ENCODE data around the gene BICD1. TPM values are rescaled to one million over a fixed set of nuclear protein-coding genes. Genes with fewer than 3 reads are reported as not detected.
"Not testable (repeated sequence)": the region's sequence is repeated elsewhere in the genome, so short reads cannot be mapped to it uniquely, and the experiment has no call there.

BICD1 gene
- total RNA-seq, 2 experiments from 2014 or later = 14.4 to 16.4 TPM

DNA sequence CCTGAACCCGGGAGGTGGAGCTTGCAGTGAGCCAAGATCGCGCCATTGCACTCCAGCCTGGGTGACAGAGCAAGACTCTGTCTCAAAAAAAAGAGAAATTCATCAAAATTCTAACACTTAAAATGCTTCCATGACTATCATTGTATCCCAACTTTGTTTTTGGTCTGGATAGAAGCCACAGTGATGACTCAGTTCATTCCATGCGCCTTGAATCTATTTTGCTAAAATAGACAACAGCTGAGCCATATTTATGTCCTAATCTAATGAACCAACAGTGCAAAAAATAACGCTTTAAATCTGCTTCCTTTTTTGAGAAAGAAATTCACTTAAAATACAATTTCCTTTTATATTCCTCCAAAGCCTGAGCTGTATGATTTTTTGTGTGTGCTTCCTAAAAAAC lies 23.2 kb upstream of the BICD1 start:
- H3K27ac Mint-ChIP-seq = no peak overlapping the region
- no peaks in the 10 kb centered on the region for H3K4me1 Mint-ChIP-seq (ENCODE audit: low read depth)
- CTCF ChIA-PET = no interaction called here
- no peaks in the 10 kb centered on the region for H3K27me3 Mint-ChIP-seq (ENCODE audit: low read depth)
- H3K9me3 Mint-ChIP-seq = no peaks in the 10 kb centered on the region
- DNase-seq = no peak
- H3K4me3 Mint-ChIP-seq = no peak overlapping the region
- H3K36me3 Mint-ChIP-seq (ENCODE audit: low read depth) = no peaks in the 10 kb centered on the region
- intact Hi-C loops (cut with micrococcal nuclease) = no loop called here

DNA sequence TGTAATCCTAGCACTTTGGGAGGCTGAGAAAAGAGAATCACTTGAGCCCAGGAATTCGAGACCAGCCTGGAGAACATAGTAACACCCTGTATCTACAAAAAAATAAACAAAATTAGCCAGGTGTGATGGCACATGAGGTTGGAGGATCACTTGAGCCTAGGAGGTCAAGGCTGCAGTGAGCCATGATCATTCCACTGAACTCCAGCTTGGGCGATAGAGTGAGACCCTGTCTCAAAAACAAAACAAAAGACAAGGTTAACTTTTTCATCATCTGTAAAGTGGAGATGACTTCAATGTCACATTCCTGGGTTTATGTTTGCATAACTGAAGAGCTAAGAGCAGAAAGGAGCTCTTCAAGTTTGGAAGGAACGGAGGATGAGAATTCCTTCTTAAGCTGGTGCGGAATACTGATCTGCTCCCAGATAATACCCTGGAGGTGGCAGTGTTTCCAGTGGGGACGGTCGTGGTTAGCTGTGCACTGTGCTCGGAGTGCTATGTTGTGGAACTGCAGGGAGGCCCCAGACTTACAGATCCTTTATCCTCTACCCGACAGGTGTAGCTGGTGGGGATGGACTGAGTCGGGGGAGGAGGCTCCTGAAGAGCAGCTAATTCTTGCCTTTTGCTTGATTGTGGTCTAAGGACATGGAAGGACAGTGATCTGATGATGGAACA lies 22.5 kb upstream of the BICD1 start:
- H3K36me3 Mint-ChIP-seq (ENCODE audit: low read depth) = no peaks in the 10 kb centered on the region
- H3K4me1 Mint-ChIP-seq (ENCODE audit: low read depth) = no peaks in the 10 kb centered on the region
- no peaks in the 10 kb centered on the region for H3K9me3 Mint-ChIP-seq
- DNase-seq = no peak
- H3K4me3 Mint-ChIP-seq = no peak overlapping the region
- H3K27ac Mint-ChIP-seq = no peak overlapping the region
- no peaks in the 10 kb centered on the region for H3K27me3 Mint-ChIP-seq (ENCODE audit: low read depth)
- CTCF ChIA-PET = no interaction called here
- intact Hi-C loops (cut with micrococcal nuclease) = no loop called here

DNA sequence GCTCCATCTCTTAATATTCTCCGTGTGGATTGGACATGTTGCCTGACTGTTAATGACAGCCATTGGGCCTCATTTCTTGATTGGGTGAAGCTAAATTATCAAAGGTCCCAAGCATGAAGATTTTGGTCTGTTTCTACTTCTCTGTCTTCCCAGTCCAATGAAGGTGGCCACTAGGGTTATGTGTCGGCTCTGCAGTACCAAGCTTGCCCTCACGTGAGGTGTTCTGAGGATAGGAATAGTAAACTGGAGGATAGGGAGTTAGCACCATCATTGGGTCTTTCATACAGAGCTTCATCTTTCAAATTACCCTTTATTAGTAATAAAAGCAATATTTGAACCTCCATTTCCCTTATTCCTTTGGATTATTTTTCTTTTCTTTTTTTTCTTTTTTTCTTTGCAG lies 21.9 kb upstream of the BICD1 start:
- Mint-ChIP-seq H3K36me3 (ENCODE audit: low read depth) (no peaks in the 10 kb centered on the region), H3K4me3 (no peak overlapping the region), H3K27me3 (ENCODE audit: low read depth) (no peaks in the 10 kb centered on the region), H3K9me3 (no peaks in the 10 kb centered on the region), H3K4me1 (ENCODE audit: low read depth) (no peaks in the 10 kb centered on the region), H3K27ac (no peak overlapping the region)
- intact Hi-C loops (cut with micrococcal nuclease) = no loop called here
- no peak for DNase-seq
- CTCF ChIA-PET = interaction anchor here (0.6 to 0.7 kb wide), 3 partner anchors 223 to 1317 kb away, joined by 3 to 4 read pairs (median 4); no protein-coding TSS in a partner anchor

DNA sequence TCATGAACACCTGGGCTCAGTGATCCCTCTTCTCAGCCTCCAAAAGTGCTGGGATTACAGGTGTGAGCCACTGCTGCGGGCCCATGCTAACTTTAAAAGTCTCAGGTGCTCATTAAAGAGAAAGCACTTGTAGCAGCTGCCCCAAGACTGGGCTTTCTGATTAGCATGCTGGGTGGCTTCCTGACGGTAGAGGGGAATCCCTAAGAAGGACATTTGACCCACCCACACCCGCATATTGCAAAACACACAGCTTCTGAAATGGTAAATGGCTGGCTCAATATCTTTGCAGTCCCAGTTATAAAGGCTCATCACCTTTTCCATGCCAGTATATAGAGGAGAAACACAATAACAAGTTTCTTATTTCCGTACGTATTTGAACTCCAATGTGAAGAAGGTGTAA lies 19.3 kb upstream of the BICD1 start:
- no peaks in the 10 kb centered on the region for H3K9me3 Mint-ChIP-seq

DNA sequence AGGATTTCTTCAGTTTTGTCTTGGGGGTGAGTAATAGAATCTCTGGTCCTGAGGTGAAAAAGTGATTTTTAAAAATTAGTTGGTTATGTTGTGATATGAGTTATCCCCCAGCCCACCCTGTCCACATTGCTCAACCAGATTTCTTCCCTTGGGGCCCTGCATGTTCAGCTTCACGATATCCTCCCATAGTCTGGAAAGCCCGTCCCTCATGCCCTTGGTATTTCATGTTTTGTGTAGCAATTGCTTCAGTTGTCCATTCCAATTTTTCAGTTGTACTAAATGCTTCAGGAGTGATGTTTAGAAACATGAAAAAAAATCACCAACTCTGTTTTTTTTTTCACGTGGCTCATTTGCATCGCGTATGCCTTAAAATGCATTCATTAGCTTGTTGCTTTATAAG lies 17.5 kb upstream of the BICD1 start:
- no peak for DNase-seq
- Mint-ChIP-seq H3K4me1 (ENCODE audit: low read depth) (no peaks in the 10 kb centered on the region), H3K4me3 (no peak overlapping the region), H3K9me3 (no peaks in the 10 kb centered on the region), H3K27ac (no peak overlapping the region), H3K36me3 (ENCODE audit: low read depth) (no peaks in the 10 kb centered on the region), H3K27me3 (ENCODE audit: low read depth) (no peaks in the 10 kb centered on the region)
- intact Hi-C loops (cut with micrococcal nuclease) = no loop called here
- CTCF ChIA-PET = interaction anchor here (0.6 kb wide), 1 partner anchor 163 kb away, joined by 4 read pairs; no protein-coding TSS in a partner anchor

More for the DNA sequence above, 19.3 kb upstream of the BICD1 start:
- Mint-ChIP-seq H3K4me1 (ENCODE audit: low read depth) (no peaks in the 10 kb centered on the region), H3K27ac (no peak overlapping the region), H3K36me3 (ENCODE audit: low read depth) (no peaks in the 10 kb centered on the region), H3K27me3 (ENCODE audit: low read depth) (no peaks in the 10 kb centered on the region), H3K4me3 (no peak overlapping the region)
- intact Hi-C loops (cut with micrococcal nuclease) = no loop called here
- CTCF ChIA-PET = no interaction called here
- DNase-seq = no peak

DNA sequence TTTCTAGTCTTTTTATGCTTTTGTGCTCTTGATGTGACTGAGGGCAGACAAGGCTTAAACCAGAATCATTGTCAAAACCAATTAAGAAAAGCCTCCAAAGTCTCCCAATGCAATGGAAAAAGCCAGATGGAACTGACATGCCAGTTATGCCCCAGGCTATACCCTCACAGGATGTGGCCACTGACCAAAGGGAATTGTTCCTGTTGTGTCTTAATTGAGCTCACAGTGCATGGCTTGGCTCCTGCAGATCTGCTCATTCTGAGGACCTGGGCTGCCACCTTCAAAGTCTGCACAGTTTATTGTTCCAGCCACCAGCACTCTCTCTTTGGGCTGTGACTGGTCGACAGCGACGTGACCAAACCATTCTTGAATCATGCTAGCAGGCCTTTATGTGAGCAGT lies 17.1 kb upstream of the BICD1 start:
- DNase-seq = no peak
- Mint-ChIP-seq H3K36me3 (ENCODE audit: low read depth) (no peaks in the 10 kb centered on the region), H3K4me3 (no peak overlapping the region), H3K9me3 (no peaks in the 10 kb centered on the region), H3K27me3 (ENCODE audit: low read depth) (no peaks in the 10 kb centered on the region), H3K27ac (no peak overlapping the region), H3K4me1 (ENCODE audit: low read depth) (no peaks in the 10 kb centered on the region)
- CTCF ChIA-PET = no interaction called here
- intact Hi-C loops (cut with micrococcal nuclease) = no loop called here

DNA sequence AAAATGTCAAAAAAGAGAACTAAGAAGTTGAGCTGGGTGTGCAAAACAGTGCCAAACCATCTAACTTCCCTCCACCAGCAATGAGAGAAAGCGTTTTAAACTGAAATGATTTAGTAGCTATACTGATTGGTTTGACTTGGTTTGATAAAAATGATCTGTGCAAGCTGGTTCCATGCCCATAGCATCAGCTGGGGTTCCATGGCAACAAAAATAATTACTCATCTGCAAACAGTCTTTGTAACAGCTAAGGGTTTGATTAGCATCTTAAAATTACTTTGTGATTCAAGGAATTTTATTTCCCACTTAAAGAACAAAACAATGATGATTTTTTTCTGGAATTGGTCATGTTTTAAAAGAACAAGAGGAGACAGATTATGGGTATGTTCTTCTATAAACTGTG lies 15.0 kb upstream of the BICD1 start:
- Mint-ChIP-seq H3K27me3 (ENCODE audit: low read depth) (no peaks in the 10 kb centered on the region), H3K4me3 (no peak overlapping the region), H3K27ac (no peak overlapping the region), H3K4me1 (ENCODE audit: low read depth) (no peaks in the 10 kb centered on the region), H3K9me3 (no peaks in the 10 kb centered on the region), H3K36me3 (ENCODE audit: low read depth) (no peaks in the 10 kb centered on the region)
- intact Hi-C loops (cut with micrococcal nuclease) = no loop called here
- CTCF ChIA-PET = no interaction called here
- DNase-seq = no peak

DNA sequence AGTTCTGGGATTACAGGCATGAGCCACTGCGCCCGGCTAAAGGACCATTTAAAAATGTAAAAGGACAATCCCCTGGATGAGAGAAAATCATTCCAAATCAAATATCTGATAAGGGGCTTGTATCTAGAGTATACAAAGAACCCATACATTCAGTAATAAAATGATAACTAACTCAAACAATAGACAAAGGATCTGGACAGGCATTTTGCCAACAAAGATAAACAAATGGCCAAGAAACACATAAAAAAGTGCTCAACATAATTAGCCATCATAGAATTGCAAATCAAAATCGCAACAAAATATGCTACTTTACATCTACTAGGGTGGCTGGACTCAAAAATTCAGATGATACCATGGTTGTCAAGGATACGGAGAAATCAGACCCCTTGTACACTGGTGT lies 8.5 kb upstream of the BICD1 start:
- H3K27ac Mint-ChIP-seq = no peak overlapping the region
- H3K4me1 Mint-ChIP-seq (ENCODE audit: low read depth) = no peaks in the 10 kb centered on the region
- intact Hi-C loops (cut with micrococcal nuclease) = no loop called here
- no peaks in the 10 kb centered on the region for H3K36me3 Mint-ChIP-seq (ENCODE audit: low read depth)
- CTCF ChIA-PET = no interaction called here
- no peak for DNase-seq
- no peaks in the 10 kb centered on the region for H3K27me3 Mint-ChIP-seq (ENCODE audit: low read depth)
- no peak overlapping the region for H3K4me3 Mint-ChIP-seq
- H3K9me3 Mint-ChIP-seq = no peaks in the 10 kb centered on the region

DNA sequence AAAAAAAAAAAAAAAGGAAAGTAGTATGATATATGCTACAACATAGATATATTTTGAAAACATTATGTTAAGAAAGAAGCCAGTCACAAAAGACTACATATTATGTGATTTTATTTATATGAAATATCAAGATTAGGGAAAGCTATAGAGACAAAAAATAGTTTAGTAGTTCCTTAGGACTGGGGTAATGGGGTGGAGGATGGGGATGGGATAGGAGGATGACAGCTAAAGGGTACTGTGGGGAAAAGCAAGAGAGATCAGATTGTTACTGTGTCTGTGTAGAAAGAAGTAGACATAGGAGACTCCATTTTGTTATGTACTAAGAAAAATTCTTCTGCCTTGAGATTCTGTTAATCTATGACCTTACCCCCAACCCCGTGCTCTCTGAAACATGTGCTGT lies 7.4 kb upstream of the BICD1 start:
- H3K4me1 Mint-ChIP-seq (ENCODE audit: low read depth); DNase-seq; intact Hi-C loops (cut with micrococcal nuclease); CTCF ChIA-PET; H3K36me3 Mint-ChIP-seq (ENCODE audit: low read depth); H3K4me3 Mint-ChIP-seq; H3K27ac Mint-ChIP-seq; H3K27me3 Mint-ChIP-seq (ENCODE audit: low read depth); H3K9me3 Mint-ChIP-seq: not testable (repeated sequence)

DNA sequence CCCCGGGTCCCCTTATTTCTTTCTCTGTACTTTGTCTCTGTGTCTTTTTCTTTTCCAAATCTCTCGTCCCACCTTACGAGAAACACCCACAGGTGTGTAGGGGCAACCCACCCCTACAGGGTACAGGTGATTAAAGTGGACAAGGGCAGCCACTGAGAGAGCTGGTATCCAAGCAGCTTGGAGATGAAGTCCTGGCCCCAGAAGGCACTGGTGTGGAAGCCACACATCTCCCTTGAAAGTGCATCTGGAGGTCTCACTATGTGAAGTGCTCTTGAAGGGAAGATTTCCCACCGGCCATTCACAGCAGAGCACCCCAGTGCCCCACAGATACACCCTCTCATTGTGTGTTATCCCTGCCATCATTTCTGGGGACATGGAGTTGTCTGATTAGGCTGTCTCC lies 6.3 kb upstream of the BICD1 start:
- CTCF ChIA-PET = no interaction called here
- H3K4me3 Mint-ChIP-seq = no peak overlapping the region
- no peaks in the 10 kb centered on the region for H3K9me3 Mint-ChIP-seq
- no peaks in the 10 kb centered on the region for H3K4me1 Mint-ChIP-seq (ENCODE audit: low read depth)
- no peak for DNase-seq
- intact Hi-C loops (cut with micrococcal nuclease) = loop anchor here (10.0 kb wide), 2 partner anchors 776 to 1346 kb away; partner anchors contain the start of genes CAPRIN2 and SINHCAF
- no peak overlapping the region for H3K27ac Mint-ChIP-seq
- H3K27me3 Mint-ChIP-seq (ENCODE audit: low read depth) = no peaks in the 10 kb centered on the region
- no peaks in the 10 kb centered on the region for H3K36me3 Mint-ChIP-seq (ENCODE audit: low read depth)

DNA sequence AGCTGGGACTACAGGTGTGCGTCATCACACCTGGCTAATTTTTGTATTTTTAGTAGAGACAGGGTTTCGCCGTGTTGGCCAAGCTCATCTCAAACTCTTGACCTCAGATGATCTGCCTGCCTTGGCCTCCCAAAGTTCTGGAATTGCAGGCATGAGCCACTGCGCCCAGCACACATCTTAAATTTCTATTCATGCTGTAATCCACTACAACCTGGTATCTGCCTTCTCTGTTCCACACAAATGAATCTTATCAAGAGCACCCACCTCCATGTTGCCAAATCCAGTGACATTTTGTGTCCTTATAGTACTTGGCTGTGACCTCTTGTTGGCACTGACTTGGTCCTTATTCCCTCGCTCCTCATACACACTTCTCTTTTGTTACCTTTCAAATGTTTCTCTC lies 5.8 kb upstream of the BICD1 start:
- Mint-ChIP-seq H3K36me3 (ENCODE audit: low read depth) (no peaks in the 10 kb centered on the region), H3K27me3 (ENCODE audit: low read depth) (no peaks in the 10 kb centered on the region), H3K4me3 (no peak overlapping the region), H3K9me3 (no peaks in the 10 kb centered on the region), H3K27ac (no peak overlapping the region), H3K4me1 (ENCODE audit: low read depth) (peaks cover under 1% of the 10 kb centered on the region)
- intact Hi-C loops (cut with micrococcal nuclease) = loop anchor here (10.0 kb wide), 2 partner anchors 776 to 1346 kb away; partner anchors contain the start of genes CAPRIN2 and SINHCAF
- CTCF ChIA-PET = no interaction called here
- DNase-seq = no peak

DNA sequence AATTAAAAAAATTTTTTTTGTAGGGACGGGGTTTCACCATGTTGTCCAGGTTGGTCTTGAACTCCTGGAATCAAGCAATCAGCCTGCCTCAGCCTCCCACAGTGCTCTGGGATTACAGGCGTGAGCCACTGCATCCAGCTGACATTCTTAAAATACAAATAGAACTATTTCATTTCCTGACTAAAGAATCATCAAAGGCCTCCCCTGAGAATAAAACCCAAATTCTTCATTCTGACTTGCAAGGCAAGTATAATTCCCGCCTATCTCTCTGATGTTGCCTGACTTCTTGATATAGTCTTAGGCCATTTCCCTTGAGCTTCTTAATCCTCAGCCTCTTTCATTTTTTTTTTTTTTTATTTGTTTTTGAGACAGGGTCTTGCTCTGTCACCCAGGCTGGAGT lies 4.4 kb upstream of the BICD1 start:
- no peak overlapping the region for H3K4me3 Mint-ChIP-seq
- no peaks in the 10 kb centered on the region for H3K9me3 Mint-ChIP-seq
- CTCF ChIA-PET = no interaction called here
- H3K27me3 Mint-ChIP-seq (ENCODE audit: low read depth) = no peaks in the 10 kb centered on the region
- peaks cover 3% of the 10 kb centered on the region for H3K4me1 Mint-ChIP-seq (ENCODE audit: low read depth)
- intact Hi-C loops (cut with micrococcal nuclease) = loop anchor here (10.0 kb wide), 2 partner anchors 777 to 1347 kb away; partner anchors contain the start of genes CAPRIN2 and SINHCAF
- DNase-seq = no peak
- H3K27ac Mint-ChIP-seq = no peak overlapping the region
- no peaks in the 10 kb centered on the region for H3K36me3 Mint-ChIP-seq (ENCODE audit: low read depth)

DNA sequence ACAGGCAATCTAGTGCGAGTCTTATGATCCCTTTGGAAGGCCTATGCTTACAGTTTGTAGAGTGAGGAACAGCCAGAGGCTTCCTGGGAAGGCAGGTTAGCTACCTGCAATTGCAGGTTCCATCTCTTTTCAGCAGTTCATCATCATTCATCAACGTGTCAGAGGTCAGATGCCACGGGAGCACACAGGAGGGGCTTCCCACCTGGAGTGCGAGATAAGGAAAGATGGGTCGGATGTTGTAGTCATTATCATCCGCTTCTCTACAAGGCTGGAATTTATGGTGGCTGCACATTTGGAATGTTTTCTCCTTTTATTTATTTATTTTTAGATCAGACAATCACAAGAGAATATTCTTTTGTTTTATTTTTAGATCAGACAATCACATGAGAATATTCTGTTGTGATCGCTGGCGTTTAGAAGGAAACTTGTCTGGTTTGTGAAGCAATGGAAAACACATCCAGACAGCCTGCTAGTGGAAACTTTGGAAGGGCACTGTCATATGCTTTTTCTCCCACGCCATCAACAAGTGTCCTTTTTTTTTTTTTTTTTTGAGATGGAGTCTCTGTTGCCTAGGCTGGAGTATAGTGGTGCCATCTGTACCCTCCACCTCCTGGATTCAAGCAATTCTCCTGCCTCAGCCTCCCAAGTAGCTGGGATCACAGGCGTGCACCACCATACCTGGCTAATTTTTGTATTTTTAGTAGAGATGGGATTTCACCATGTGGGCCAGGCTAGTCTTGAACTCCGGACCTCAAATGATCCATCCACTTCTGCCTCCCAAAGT lies 1.9 kb upstream of the BICD1 start:
- DNase-seq = no peak
- peaks cover 15% of the 10 kb centered on the region for H3K4me1 Mint-ChIP-seq (ENCODE audit: low read depth)
- H3K27me3 Mint-ChIP-seq (ENCODE audit: low read depth) = no peaks in the 10 kb centered on the region
- CTCF ChIA-PET = interaction anchor here (0.5 to 3.1 kb wide), 3 partner anchors 44 to 498 kb away, joined by 4 to 12 read pairs (median 5); no protein-coding TSS in a partner anchor
- H3K9me3 Mint-ChIP-seq = no peaks in the 10 kb centered on the region
- no peak overlapping the region for H3K4me3 Mint-ChIP-seq
- H3K27ac Mint-ChIP-seq = no peak overlapping the region
- intact Hi-C loops (cut with micrococcal nuclease) = loop anchor here (5.0 to 10.0 kb wide), 5 partner anchors 117 to 1350 kb away; partner anchors contain the start of genes CAPRIN2, DNM1L and SINHCAF
- H3K36me3 Mint-ChIP-seq (ENCODE audit: low read depth) = no peaks in the 10 kb centered on the region

Measured in activated naive CD4-positive, alpha-beta T cell treated with anti-CD3 and anti-CD28 coated beads for 36 hours (primary cell).